ENCODE data around the gene CTSA.

DNA sequence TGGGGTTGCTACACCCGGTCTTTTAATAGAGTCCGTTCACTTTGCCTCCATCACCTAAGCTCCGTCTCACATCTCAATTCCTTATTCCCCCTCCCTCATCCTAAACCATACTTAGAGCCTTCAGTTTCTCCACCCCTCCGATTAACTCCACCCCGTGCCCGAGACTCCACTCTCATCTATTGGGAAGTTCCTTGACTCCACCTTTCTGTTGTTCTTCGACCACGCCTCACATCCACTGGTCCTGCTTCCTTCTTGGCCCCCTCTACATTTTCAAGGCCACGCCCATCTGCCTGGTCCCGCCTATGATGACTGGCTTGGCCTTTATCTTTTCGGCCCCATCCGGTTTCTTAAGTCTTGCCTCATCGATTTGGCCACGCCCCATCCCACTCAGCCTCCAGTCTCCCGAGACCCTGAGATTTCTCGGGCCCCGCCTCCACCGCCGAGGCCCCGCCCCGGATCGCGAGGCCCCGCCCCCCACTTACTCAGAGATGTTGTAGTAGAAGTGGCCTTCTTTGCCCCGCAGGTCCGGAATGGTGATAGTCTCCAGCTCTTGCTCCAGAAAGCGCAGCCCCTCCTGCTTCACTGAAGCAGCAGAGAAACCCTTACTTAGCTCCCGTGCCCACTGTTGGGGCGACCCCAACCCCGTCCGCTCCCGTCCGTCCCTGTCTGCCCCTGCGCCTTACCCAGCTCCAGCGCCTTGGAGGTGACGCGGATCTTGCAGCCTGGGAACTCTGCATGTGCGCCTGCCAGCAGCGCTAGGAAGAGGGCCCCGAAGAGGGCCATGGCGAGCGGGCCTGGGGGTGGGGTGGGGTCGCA is 19.7 kb downstream of the CTSA start:
- TF ChIP-seq, protein P1, sequence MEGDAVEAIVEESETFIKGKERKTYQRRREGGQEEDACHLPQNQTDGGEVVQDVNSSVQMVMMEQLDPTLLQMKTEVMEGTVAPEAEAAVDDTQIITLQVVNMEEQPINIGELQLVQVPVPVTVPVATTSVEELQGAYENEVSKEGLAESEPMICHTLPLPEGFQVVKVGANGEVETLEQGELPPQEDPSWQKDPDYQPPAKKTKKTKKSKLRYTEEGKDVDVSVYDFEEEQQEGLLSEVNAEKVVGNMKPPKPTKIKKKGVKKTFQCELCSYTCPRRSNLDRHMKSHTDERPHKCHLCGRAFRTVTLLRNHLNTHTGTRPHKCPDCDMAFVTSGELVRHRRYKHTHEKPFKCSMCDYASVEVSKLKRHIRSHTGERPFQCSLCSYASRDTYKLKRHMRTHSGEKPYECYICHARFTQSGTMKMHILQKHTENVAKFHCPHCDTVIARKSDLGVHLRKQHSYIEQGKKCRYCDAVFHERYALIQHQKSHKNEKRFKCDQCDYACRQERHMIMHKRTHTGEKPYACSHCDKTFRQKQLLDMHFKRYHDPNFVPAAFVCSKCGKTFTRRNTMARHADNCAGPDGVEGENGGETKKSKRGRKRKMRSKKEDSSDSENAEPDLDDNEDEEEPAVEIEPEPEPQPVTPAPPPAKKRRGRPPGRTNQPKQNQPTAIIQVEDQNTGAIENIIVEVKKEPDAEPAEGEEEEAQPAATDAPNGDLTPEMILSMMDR (IDR thresholded peaks at IDR 0.05) = no peak
- peak; percentile 75 to 89 (median 88) for TF ChIP-seq POLR2A (IDR thresholded peaks at IDR 0.05)

Data from body of pancreas (tissue), 4 donors.